Endothelial cell of umbilical vein (primary cell): ENCODE measurements around the gene EMP3. TPM values are rescaled to one million over a fixed set of nuclear protein-coding genes. Genes with fewer than 3 reads are reported as not detected.

Experiments
- BruUV-seq: library from RNA; stranded (reverse); fragments of 400-500 nt; replicated peaks from 2 replicates; lab custom pipeline; 2021; lab: Mats Ljungman, UMichigan
- CTCF ChIA-PET: fragments of 300-600, 350-600 bp; sonication (Branson Sonifier 250); formaldehyde crosslinking; loops from one replicate; lab custom pipeline; 2021; ENCODE audit warnings: antibody characterized with exemption, inconsistent platforms; lab: Charles Lee
- POLR2A ChIA-PET: fragments of 300-600, 350-600 bp; sonication (Branson Sonifier 250); formaldehyde crosslinking; loops from one replicate; lab custom pipeline; 2021; ENCODE audit warnings: antibody characterized with exemption, inconsistent platforms; lab: Charles Lee
- DNase-seq: peaks from one replicate; pipeline ENCODE4 v3.0.0-alpha.2; 2011; ENCODE audit warnings: low read depth, low spot score
- FAIRE-seq: peaks from 2 replicates; lab custom pipeline; 2011; peaks lifted over from hg19 to GRCh38; lab: Jason Lieb, UNC
- H2AFZ ChIP-seq: 2 replicates; pipeline ENCODE4 v1.6.0; 2012; ENCODE audit warnings: low read depth, low read length, control low read depth, inconsistent platforms
- H3K27ac ChIP-seq: 2 replicates; pipeline ENCODE4 v1.5.1; 2011; ENCODE audit warnings: low read depth, mild to moderate bottlenecking, control low read depth, low read length, moderate library complexity; ENCODE audit not compliant: insufficient read depth
- H3K27me3 ChIP-seq, 2 experiments: 2 replicates each; pipeline versions ENCODE4 v1.6.0 to v1.6.1; 2011; ENCODE audit warnings: low read length in 2 of 2, mixed read lengths in 1 of 2; ENCODE audit not compliant: control insufficient read depth in 2 of 2, insufficient read depth in 2 of 2
- H3K36me3 ChIP-seq, 2 experiments: 2 replicates in 1 of 2; 3 replicates in 1 of 2; pipeline ENCODE4 v1.5.1; 2011; ENCODE audit warnings: low read length in 2 of 2, mild to moderate bottlenecking in 1 of 2, moderate library complexity in 1 of 2; ENCODE audit not compliant: control insufficient read depth in 2 of 2, insufficient read depth in 2 of 2; ENCODE audit errors: extremely low read depth in 1 of 2
- H3K4me1 ChIP-seq: 3 replicates; pipeline ENCODE4 v1.5.1; 2011; ENCODE audit warnings: mild to moderate bottlenecking, low read length; ENCODE audit not compliant: control insufficient read depth, insufficient read depth; ENCODE audit errors: extremely low read depth
- H3K4me2 ChIP-seq: 2 replicates; pipeline ENCODE4 v1.6.1; 2011; ENCODE audit warnings: low read length, control low read depth, mixed read lengths; ENCODE audit not compliant: insufficient read depth
- H3K4me3 ChIP-seq, 3 experiments: fragments of 200-600 bp in 1 of 3; sonication (generic), shearing (Covaris generic) in 1 of 3; replicated peaks in 1 of 3; 2 replicates each; pipeline ENCODE4 v1.5.1; 2011 to 2016; ENCODE audit warnings: control low read depth in 3 of 3, low read length in 3 of 3, mild to moderate bottlenecking in 2 of 3, inconsistent platforms in 1 of 3, low read depth in 1 of 3, moderate library complexity in 1 of 3; ENCODE audit not compliant: insufficient read depth in 1 of 3
- H3K79me2 ChIP-seq: 2 replicates; pipeline ENCODE4 v1.6.0; 2012; ENCODE audit warnings: low read length, inconsistent platforms; ENCODE audit not compliant: control insufficient read depth, insufficient read depth
- H3K9ac ChIP-seq: replicated peaks from 2 replicates; pipeline ENCODE3; 2011; ENCODE audit warnings: low read length, control low read depth; ENCODE audit not compliant: insufficient read depth; ENCODE audit errors: extremely low read depth
- H3K9me1 ChIP-seq: replicated peaks from 3 replicates; pipeline ENCODE4 v1.6.0; 2011; ENCODE audit warnings: mild to moderate bottlenecking, low read length; ENCODE audit not compliant: control insufficient read depth, insufficient read depth; ENCODE audit errors: extremely low read depth
- H3K9me3 ChIP-seq: replicated peaks from 2 replicates; pipeline ENCODE4 v1.5.1; 2012; ENCODE audit warnings: low read length, inconsistent platforms; ENCODE audit not compliant: control insufficient read depth, insufficient read depth
- H4K20me1 ChIP-seq: replicated peaks from 2 replicates; pipeline ENCODE3; 2011; ENCODE audit warnings: mild to moderate bottlenecking, low read length; ENCODE audit not compliant: control insufficient read depth, insufficient read depth; ENCODE audit errors: extremely low read depth
- CTCF ChIP-seq, 2 donors: IDR thresholded peaks; 1 replicate in 1 of 2; 2 replicates in 1 of 2; pipeline ENCODE4 v1.5.1; 2011; ENCODE audit warnings: low read length in 2 of 2, mild to moderate bottlenecking in 2 of 2, moderate library complexity in 2 of 2, control low read depth in 1 of 2, inconsistent platforms in 1 of 2, low read depth in 1 of 2; ENCODE audit not compliant: insufficient read depth in 1 of 2; ENCODE audit errors: extremely low read depth in 1 of 2
- EZH2 ChIP-seq: IDR thresholded peaks from 2 replicates; pipeline ENCODE4 v1.6.1; 2012; ENCODE audit warnings: borderline replicate concordance, low read depth, mild to moderate bottlenecking, moderate library complexity, low read length, inconsistent platforms; ENCODE audit not compliant: severe bottlenecking
- FOS ChIP-seq: IDR thresholded peaks from 2 replicates; pipeline ENCODE4 v1.6.1; 2011; ENCODE audit warnings: mild to moderate bottlenecking, low read length, moderate library complexity, borderline replicate concordance; ENCODE audit not compliant: insufficient read depth
- GATA2 ChIP-seq: IDR thresholded peaks from 2 replicates; pipeline ENCODE4 v1.7.0; 2011; ENCODE audit warnings: low read depth, mild to moderate bottlenecking, moderate library complexity, mixed read lengths, low read length; ENCODE audit not compliant: insufficient read length, insufficient read depth
- JUN ChIP-seq: IDR thresholded peaks from 2 replicates; pipeline ENCODE4 v1.6.1; 2011; ENCODE audit warnings: borderline replicate concordance, low read depth; ENCODE audit not compliant: insufficient read length, insufficient read depth
- MAX ChIP-seq: IDR thresholded peaks from 2 replicates; pipeline ENCODE4 v1.6.1; 2011; ENCODE audit not compliant: insufficient read depth, insufficient read length
- MYC ChIP-seq: IDR thresholded peaks from one replicate; pipeline ENCODE4 v1.6.1; 2011; ENCODE audit warnings: mild to moderate bottlenecking, low read depth, low read length
- POLR2A ChIP-seq: IDR thresholded peaks from 2 replicates; pipeline ENCODE4 v1.6.1; 2012; ENCODE audit warnings: low read depth, mild to moderate bottlenecking, control low read depth, low read length
- POLR2AphosphoS5 ChIP-seq: IDR thresholded peaks from 2 replicates; pipeline ENCODE4 v1.6.1; 2012; ENCODE audit warnings: low read depth, mild to moderate bottlenecking, control low read depth, low read length, moderate library complexity; ENCODE audit not compliant: insufficient read depth
- dilution Hi-C: fragments of 300-500 bp; cut with MboI; formaldehyde crosslinking; loops from one replicate; pipeline ENCODE4 v1.15.0; 2019; ENCODE audit warnings: low sequenced_read_pairs; ENCODE audit not compliant: extremely low pct_ligation_motif_present
- intact Hi-C: fragments of 100-400 bp; cut with micrococcal nuclease; formaldehyde crosslinking; loops from one replicate; pipeline ENCODE4 v1.10.0; 2022
- polyA plus RNA-seq, 4 experiments: library from polyadenylated mRNA; depleted of rRNA in 3 of 4; stranded (reverse) in 3 of 4; unstranded in 1 of 4; fragments of >200 nt; gene quantifications; 2 replicates each; pipeline versions ENCODE4 v1.2.1 to v1.2.3, GENCODE V29; 2011 to 2012; ENCODE audit warnings: missing spikeins in 1 of 4
- total RNA-seq: library from RNA; stranded (reverse); gene quantifications from 2 replicates; pipeline ENCODE4 v1.2.3, GENCODE V29; 2021

The EMP3 gene
- total and polyA plus RNA-seq, 2 donors (not counting 3 experiments of a cell fraction or from before 2014, with no cell fraction given), result 127 to 406 TPM

- H3K4me1 ChIP-seq, result no peaks in the 10 kb centered on the region
- no peak for FAIRE-seq
- no peak overlapping the region for H3K4me3 ChIP-seq
- no peak overlapping the region for H3K9ac ChIP-seq
- H3K36me3 ChIP-seq, result no peaks in the 10 kb centered on the region
- ChIA-PET POLR2A (no interaction called here), CTCF (no interaction called here)
- dilution Hi-C loops (no loop called here), intact Hi-C loops (no loop called here)
- no peaks in the 10 kb centered on the region for H3K9me1 ChIP-seq
- H2AFZ ChIP-seq, result no peak overlapping the region
- BruUV-seq, result no TSS peak
- H3K9me3 ChIP-seq, result no peaks in the 10 kb centered on the region
- no peak overlapping the region for H3K27ac ChIP-seq
- H3K79me2 ChIP-seq, result no peaks in the 10 kb centered on the region
- TF ChIP-seq MYC (no peak), FOS (no peak), EZH2 (no peak), GATA2 (no peak), JUN (no peak), CTCF (IDR thresholded peaks at IDR 0.05; ENCODE audit: extremely low read depth in 1 of 2, insufficient read depth in 1 of 2, low read depth in 1 of 2, low read length in 2 of 2) (no peak), MAX (no peak), POLR2AphosphoS5 (no peak), POLR2A (no peak)
- H3K4me2 ChIP-seq, result no peak overlapping the region
- no peaks in the 10 kb centered on the region for H3K27me3 ChIP-seq
- DNase-seq, result no peak
- no peaks in the 10 kb centered on the region for H4K20me1 ChIP-seq
These were observed 19.5 kb downstream of the EMP3 start for GRCh38 chr19:48344892-48345291.
